A549 (cell line): ENCODE results near the gene MMP19. TPM values are rescaled to one million over a fixed set of nuclear protein-coding genes. Genes with fewer than 3 reads are reported as not detected.

Experiments used
- ATAC-seq, 2 experiments: fragments of 200-7000 bp in 1 of 2; fragments of >200 bp in 1 of 2; cut with Nextera tagmentation in 1 of 2; cut with Tn5 transposase in 1 of 2; 3 replicates each; pipeline versions ENCODE4 v1.8.0 to v1.9.1; 2018 to 2020; ENCODE audit warnings: mild to moderate bottlenecking in 1 of 2, moderate library complexity in 1 of 2
- CTCF ChIA-PET: fragments of 300-600 bp; sonication (Branson Sonifier 250); formaldehyde crosslinking; extraction: SDS; loops from one replicate; lab custom pipeline; 2021; ENCODE audit warnings: antibody characterized with exemption, inconsistent platforms; lab: Yijun Ruan, JAX
- POLR2A ChIA-PET: fragments of 350-600 bp; formaldehyde crosslinking; extraction: SDS; loops from one replicate; lab custom pipeline; 2021; ENCODE audit warnings: antibody characterized with exemption, inconsistent platforms; lab: Yijun Ruan, JAX
- DNase-seq, 2 experiments: peaks; one replicate each; pipeline versions ENCODE4 v3.0.0 to v3.0.0-alpha.2; 2011 to 2016; ENCODE audit warnings: low read depth in 1 of 2, low spot score in 1 of 2
- FAIRE-seq: peaks from 2 replicates; lab custom pipeline; 2011; peaks lifted over from hg19 to GRCh38; lab: Jason Lieb, UNC
- H3K27ac ChIP-seq, 2 experiments: fragments of >200 bp; sonication (Bioruptor Twin); formaldehyde crosslinking; 3 replicates each; pipeline ENCODE4 v1.5.1; 2016 to 2017
- H3K4me1 ChIP-seq: fragments of >200 bp; sonication (Bioruptor Twin); formaldehyde crosslinking; 3 replicates; pipeline ENCODE4 v1.6.1; 2016
- H3K4me2 ChIP-seq: fragments of >200 bp; sonication (Bioruptor Twin); formaldehyde crosslinking; 3 replicates; pipeline ENCODE4 v1.6.1; 2016
- H3K4me3 ChIP-seq: fragments of >200 bp; sonication (Bioruptor Twin); formaldehyde crosslinking; 3 replicates; pipeline ENCODE4 v1.5.1; 2016
- H3K9me3 ChIP-seq: fragments of >200 bp; sonication (Bioruptor Twin); formaldehyde crosslinking; 3 replicates; pipeline ENCODE4 v1.6.1; 2016
- BHLHE40 ChIP-seq: IDR thresholded peaks from 2 replicates; pipeline ENCODE4 v1.6.1; 2012; ENCODE audit warnings: low read depth, low read length, inconsistent platforms
- CEBPB ChIP-seq, 2 experiments: fragments of >200 bp in 1 of 2; sonication (Bioruptor Twin) in 1 of 2; formaldehyde crosslinking in 1 of 2; IDR thresholded peaks; 2 replicates each; pipeline ENCODE4 v1.6.1; 2012 to 2016
- E2F6 ChIP-seq: IDR thresholded peaks from 2 replicates; pipeline ENCODE4 v1.6.1; 2012; ENCODE audit warnings: low read depth, borderline replicate concordance
- FOSB ChIP-seq: fragments of 250-450 bp; sonication (Bioruptor Pico); IDR thresholded peaks from 2 replicates; pipeline ENCODE4 v1.5.0; 2020; ENCODE audit warnings: mild to moderate bottlenecking, moderate library complexity
- GATA3 ChIP-seq: IDR thresholded peaks from 2 replicates; pipeline ENCODE4 v1.6.1; 2012; ENCODE audit warnings: borderline replicate concordance
- HMGXB4 ChIP-seq: fragments of 250-450 bp; sonication (Bioruptor Pico); IDR thresholded peaks from 2 replicates; pipeline ENCODE4 v1.5.0; 2021; ENCODE audit warnings: mild to moderate bottlenecking, moderate library complexity, borderline replicate concordance
- HOXB13 ChIP-seq: fragments of 250-450 bp; sonication (Bioruptor Pico); IDR thresholded peaks from 2 replicates; pipeline ENCODE4 v1.5.0; 2020; ENCODE audit warnings: low read depth, mild to moderate bottlenecking, moderate library complexity
- JUN ChIP-seq, 2 experiments: fragments of >200 bp; sonication (Bioruptor Twin); formaldehyde crosslinking; IDR thresholded peaks; 2 replicates in 1 of 2; 3 replicates in 1 of 2; pipeline ENCODE4 v1.6.1; 2016 to 2017
- MAX ChIP-seq: IDR thresholded peaks from 2 replicates; pipeline ENCODE4 v1.6.1; 2012
- POLR2A ChIP-seq: IDR thresholded peaks from 2 replicates; pipeline ENCODE4 v1.6.1; 2012; ENCODE audit warnings: mild to moderate bottlenecking, low read length
- RAD21 ChIP-seq, 2 experiments: fragments of >200 bp in 1 of 2; sonication (Bioruptor Twin) in 1 of 2; formaldehyde crosslinking in 1 of 2; IDR thresholded peaks in 1 of 2; conservative IDR thresholded peaks in 1 of 2; 2 replicates in 1 of 2; 3 replicates in 1 of 2; pipeline ENCODE4 v1.6.1; 2012 to 2018; ENCODE audit warnings: inconsistent platforms in 1 of 2
- RCOR1 ChIP-seq: fragments of 150-350 bp; IDR thresholded peaks from 2 replicates; pipeline ENCODE4 v1.6.1; 2014; ENCODE audit warnings: antibody characterized with exemption, low read length, low read depth
- TP53 ChIP-seq: fragments of 250-450 bp; sonication (Bioruptor Pico); IDR thresholded peaks from 2 replicates; pipeline ENCODE4 v1.5.0; 2021; ENCODE audit warnings: mild to moderate bottlenecking, moderate library complexity
- WGBS: methylation state at CpG from one replicate; pipeline ENCODE4 v1.1.6; 2017; ENCODE audit errors: missing lambda C conversion rate; 5-methylcytosine and 5-hydroxymethylcytosine counted together
- polyA plus RNA-seq, 4 experiments: library from polyadenylated mRNA; depleted of rRNA in 3 of 4; stranded (reverse); fragments of >200 nt; fragmentation: RNase III in 1 of 4; extraction: RNeasy Plus Mini Kit Qiagen cat#74134 plus additional on column Dnase treatment in 1 of 4; gene quantifications; 2 replicates in 3 of 4; 3 replicates in 1 of 4; pipeline ENCODE4 v1.2.3, GENCODE V29; 2011 to 2017
- TF ChIP-seq, protein P1 (sequence below): fragments of 150-350 bp; IDR thresholded peaks from 2 replicates; pipeline ENCODE4 v1.6.1; 2014; ENCODE audit warnings: low read depth, mild to moderate bottlenecking, low read length
- TF ChIP-seq, protein P2 (sequence below): fragments of 200-600 bp; sonication (generic); IDR thresholded peaks from 2 replicates; pipeline ENCODE4 v1.6.1; 2016; ENCODE audit warnings: antibody characterized with exemption, mild to moderate bottlenecking, moderate library complexity

MMP19 gene
- polyA plus RNA-seq, 2 of the 4 experiments (the other 2 are of a cell fraction), result 0.06 to 0.09 TPM

GRCh38 chr12:55830601-55831446 is 11.9 kb downstream of the MMP19 start:
- TF ChIP-seq POLR2A (peak; percentile 43), GATA3 (peak; percentile 58; the same call in 1 of the 2 replicates), MAX (peak; percentile 50; the same call in 1 of the 2 replicates), JUN (IDR thresholded peaks at IDR 0.05) (no peak)
- DNase-seq, result peak; percentile 40 to 48

DNA sequence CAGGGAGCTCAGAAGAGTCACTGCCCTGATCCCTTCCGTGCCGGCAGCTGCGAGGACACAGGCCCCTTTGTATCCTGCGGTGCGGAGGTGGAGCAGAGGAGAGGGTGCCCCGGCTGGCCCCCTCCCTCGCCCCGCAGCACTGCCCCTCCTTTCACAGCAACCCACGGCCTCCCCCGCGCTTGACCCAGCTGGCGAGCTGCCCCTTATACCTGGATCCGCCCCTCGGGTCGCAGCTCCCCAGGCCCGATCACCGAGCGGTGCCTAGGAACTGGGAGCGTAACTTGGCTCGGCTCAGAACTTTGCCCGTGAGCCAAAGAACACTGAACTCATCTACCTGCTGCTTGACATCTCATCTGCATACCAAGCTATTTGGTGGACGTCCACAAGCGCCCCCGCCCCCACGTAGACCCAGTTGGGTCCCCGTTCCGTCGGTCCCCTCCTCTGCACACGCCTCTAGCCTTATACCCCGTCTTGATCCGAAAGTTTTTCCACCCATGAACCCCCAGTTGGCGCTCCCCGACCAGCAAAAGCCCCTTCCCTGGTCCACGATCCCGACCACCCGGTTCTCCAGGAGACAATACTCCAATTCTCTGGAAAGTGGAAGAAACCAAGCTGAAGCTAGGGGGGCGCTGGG is 12.7 kb downstream of the MMP19 start:
- ATAC-seq (peak; percentile 65 to 74), DNase-seq (peak; percentile 23 to 28), FAIRE-seq (no peak)
- TF ChIP-seq E2F6, result no peak
- peak; percentile 22; the same call in 1 of the 2 replicates for TF ChIP-seq POLR2A
- under 1% methylated on average over 21 of the region's 37 CpGs for WGBS
- ChIA-PET CTCF (interaction anchor here (0.5 to 4.3 kb wide), 10 partner anchors 9 to 296 kb away, joined by 3 to 36 read pairs (median 6); partner anchors contain the start of genes MMP19 and PYM1), POLR2A (interaction anchor here (0.6 to 2.5 kb wide), 26 partner anchors 10 to 725 kb away, joined by 3 to 84 read pairs (median 4); partner anchors contain the start of genes BLOC1S1, CD63, ORMDL2 and PYM1)
- no peaks in the 10 kb centered on the region for H3K9me3 ChIP-seq
- H3K4me2 ChIP-seq, result peak overlapping the region; percentile 90
- peaks cover 28% of the 10 kb centered on the region; the same call in 2 of the 3 replicates for H3K4me1 ChIP-seq
- H3K27ac ChIP-seq, result peak overlapping the region; percentile 89 to 91
- H3K4me3 ChIP-seq, result peak overlapping the region; percentile 80

More at GRCh38 chr12:55830601-55831446, 11.9 kb downstream of the MMP19 start:
- peak overlapping the region; percentile 80 for H3K4me3 ChIP-seq
- peak overlapping the region; percentile 90 for H3K4me2 ChIP-seq
- 17% methylated on average over 20 of the region's 23 CpGs for WGBS
- CTCF ChIA-PET, result interaction anchor here (1.0 to 4.3 kb wide), 9 partner anchors 9 to 296 kb away, joined by 3 to 36 read pairs (median 6); partner anchors contain the start of genes MMP19 and PYM1
- H3K9me3 ChIP-seq, result no peaks in the 10 kb centered on the region
- FAIRE-seq (no peak), ATAC-seq (peak; percentile 2 to 16; a peak in 4 of 6 replicates)
- POLR2A ChIA-PET, result interaction anchor here (0.7 to 2.5 kb wide), 12 partner anchors 11 to 287 kb away, joined by 3 to 84 read pairs (median 4); partner anchors contain the start of genes BLOC1S1, CD63, ORMDL2 and RAB5B
- H3K4me1 ChIP-seq, result peaks cover 27% of the 10 kb centered on the region; the same call in 2 of the 3 replicates
- peak overlapping the region; percentile 89 to 91 for H3K27ac ChIP-seq

DNA sequence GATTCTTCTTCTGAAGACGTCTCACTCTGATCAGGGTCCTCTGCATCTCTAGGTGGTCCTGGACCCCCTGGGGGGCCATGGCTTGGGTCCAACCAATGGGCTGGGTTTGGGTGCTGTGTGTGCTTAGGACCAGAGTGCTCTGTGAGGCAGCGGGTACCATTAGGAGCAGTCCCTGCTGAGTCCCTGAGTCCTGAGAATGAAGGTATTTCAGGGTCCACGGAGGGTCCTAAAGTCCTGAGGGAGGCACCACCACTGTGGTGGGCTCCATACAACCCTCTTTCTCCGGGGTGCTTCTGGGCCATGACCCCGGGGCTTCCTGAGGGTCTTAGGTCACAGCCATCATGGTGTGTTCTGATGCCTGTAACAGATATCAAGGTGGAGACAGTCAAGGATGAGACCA is 14.4 kb downstream of the MMP19 start:
- ChIA-PET CTCF (interaction anchor here (1.4 to 4.3 kb wide), 4 partner anchors 11 to 111 kb away, joined by 4 to 36 read pairs (median 12); partner anchors contain the start of gene PYM1), POLR2A (interaction anchor here (1.3 to 2.5 kb wide), 5 partner anchors 8 to 112 kb away, joined by 4 to 84 read pairs (median 5); partner anchors contain the start of genes ORMDL2, PYM1 and SARNP)
- ATAC-seq (no peak), DNase-seq (no peak), FAIRE-seq (no peak)
- Histone ChIP-seq H3K27ac (peak overlapping the region; percentile 71 to 83), H3K4me3 (peak overlapping the region; percentile 80), H3K9me3 (no peaks in the 10 kb centered on the region), H3K4me2 (peak overlapping the region; percentile 90), H3K4me1 (peaks cover 41% of the 10 kb centered on the region)
- TF ChIP-seq JUN (IDR thresholded peaks at IDR 0.05) (no peak), CEBPB (IDR thresholded peaks at IDR 0.05) (no peak), FOSB (no peak), RAD21 (conservative IDR thresholded peaks at IDR 0.05 in 1 of 2, IDR thresholded peaks at IDR 0.05 in 1 of 2) (no peak), POLR2A (no peak), HOXB13 (CRISPR knock-in tag) (no peak), BHLHE40 (no peak), TP53 (CRISPR knock-in tag) (no peak), RCOR1 (no peak), HMGXB4 (no peak)
- TF ChIP-seq, protein P1, sequence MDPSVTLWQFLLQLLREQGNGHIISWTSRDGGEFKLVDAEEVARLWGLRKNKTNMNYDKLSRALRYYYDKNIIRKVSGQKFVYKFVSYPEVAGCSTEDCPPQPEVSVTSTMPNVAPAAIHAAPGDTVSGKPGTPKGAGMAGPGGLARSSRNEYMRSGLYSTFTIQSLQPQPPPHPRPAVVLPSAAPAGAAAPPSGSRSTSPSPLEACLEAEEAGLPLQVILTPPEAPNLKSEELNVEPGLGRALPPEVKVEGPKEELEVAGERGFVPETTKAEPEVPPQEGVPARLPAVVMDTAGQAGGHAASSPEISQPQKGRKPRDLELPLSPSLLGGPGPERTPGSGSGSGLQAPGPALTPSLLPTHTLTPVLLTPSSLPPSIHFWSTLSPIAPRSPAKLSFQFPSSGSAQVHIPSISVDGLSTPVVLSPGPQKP, result no peak
- TF ChIP-seq, protein P2, sequence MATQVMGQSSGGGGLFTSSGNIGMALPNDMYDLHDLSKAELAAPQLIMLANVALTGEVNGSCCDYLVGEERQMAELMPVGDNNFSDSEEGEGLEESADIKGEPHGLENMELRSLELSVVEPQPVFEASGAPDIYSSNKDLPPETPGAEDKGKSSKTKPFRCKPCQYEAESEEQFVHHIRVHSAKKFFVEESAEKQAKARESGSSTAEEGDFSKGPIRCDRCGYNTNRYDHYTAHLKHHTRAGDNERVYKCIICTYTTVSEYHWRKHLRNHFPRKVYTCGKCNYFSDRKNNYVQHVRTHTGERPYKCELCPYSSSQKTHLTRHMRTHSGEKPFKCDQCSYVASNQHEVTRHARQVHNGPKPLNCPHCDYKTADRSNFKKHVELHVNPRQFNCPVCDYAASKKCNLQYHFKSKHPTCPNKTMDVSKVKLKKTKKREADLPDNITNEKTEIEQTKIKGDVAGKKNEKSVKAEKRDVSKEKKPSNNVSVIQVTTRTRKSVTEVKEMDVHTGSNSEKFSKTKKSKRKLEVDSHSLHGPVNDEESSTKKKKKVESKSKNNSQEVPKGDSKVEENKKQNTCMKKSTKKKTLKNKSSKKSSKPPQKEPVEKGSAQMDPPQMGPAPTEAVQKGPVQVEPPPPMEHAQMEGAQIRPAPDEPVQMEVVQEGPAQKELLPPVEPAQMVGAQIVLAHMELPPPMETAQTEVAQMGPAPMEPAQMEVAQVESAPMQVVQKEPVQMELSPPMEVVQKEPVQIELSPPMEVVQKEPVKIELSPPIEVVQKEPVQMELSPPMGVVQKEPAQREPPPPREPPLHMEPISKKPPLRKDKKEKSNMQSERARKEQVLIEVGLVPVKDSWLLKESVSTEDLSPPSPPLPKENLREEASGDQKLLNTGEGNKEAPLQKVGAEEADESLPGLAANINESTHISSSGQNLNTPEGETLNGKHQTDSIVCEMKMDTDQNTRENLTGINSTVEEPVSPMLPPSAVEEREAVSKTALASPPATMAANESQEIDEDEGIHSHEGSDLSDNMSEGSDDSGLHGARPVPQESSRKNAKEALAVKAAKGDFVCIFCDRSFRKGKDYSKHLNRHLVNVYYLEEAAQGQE, result no peak
- 91% methylated on average over 4 of the region's 5 CpGs for WGBS
